IPS-11a (cell line): ENCODE data around the gene CRTAP.
"Not testable (repeated sequence)": the region's sequence is repeated elsewhere in the genome, so short reads cannot be mapped to it uniquely, and the experiment has no call there.

Source experiments
- H3K4me3 ChIP-seq: one replicate; pipeline ENCODE4 v1.5.1; 2013; ENCODE audit warnings: low read depth, low read length, control low read depth

CRTAP gene

DNA sequence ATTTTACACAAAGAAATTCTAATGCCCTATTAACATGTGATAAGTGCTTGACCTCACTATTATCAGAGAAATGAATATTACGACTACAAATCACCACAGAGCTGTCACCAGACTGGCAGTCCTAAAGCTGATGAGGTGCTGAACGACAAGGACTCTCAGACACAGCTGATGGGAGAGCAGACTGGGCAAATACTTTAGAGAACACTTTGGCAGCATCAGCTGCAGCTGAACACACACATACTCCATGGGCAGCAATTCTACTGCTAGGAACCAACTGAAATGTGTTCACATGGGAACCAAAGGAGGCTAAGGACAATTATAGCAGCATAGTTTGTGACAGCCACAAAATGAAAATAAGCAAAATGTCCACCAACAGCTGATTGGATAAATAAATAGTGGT, 59.3 kb downstream of the CRTAP start:
- H3K4me3 ChIP-seq: no peak overlapping the region

DNA sequence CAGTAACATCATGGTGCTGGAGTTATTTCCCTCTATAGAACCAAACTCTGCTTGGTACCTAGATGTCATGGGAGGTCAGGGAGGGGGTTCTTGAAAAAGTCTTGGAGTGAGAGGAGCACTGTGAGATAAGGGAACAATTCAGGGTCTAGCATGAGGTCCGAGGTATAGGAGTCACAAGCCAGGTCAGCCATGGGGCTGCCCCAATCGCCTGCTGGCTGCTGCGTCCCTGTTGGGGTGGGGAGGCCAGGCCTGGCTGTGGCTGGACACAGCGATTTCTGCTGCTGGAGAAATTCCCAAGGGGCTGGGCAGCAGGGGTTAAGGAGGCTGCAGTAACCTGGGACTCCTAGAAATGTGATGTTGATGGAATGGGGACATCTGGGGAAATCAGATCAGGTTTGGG, 59.9 kb downstream of the CRTAP start:
- H3K4me3 ChIP-seq: no peak overlapping the region

GRCh38 chr3:33174095-33174494, 60.3 kb downstream of the CRTAP start:
- no peak overlapping the region for H3K4me3 ChIP-seq

GRCh38 chr3:33174711-33175414, 61.0 kb downstream of the CRTAP start:
- H3K4me3 ChIP-seq: no peak overlapping the region

- H3K4me3 ChIP-seq: no peak overlapping the region
Observed at GRCh38 chr3:33179132-33179531, 65.3 kb downstream of the CRTAP start.

DNA sequence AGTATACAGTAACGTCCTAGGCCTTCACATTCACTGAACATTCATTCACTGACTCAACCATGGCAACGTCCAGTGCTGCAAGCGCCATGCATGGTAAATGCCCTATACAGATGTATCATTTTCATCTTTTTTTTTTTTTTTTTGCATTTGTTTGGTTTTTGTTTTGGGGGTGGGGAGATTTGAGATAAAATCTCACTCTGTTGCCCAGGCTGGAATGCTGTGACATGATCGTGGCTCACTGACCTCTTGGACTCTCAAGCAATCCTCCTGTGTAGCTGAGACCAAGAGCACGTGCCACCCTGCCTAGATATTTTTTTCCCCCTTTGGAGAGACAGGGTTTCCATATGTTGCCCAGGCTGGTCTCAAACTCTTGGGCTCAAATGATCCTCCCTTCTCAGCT, 67.4 kb downstream of the CRTAP start:
- H3K4me3 ChIP-seq: no peak overlapping the region

- H3K4me3 ChIP-seq: not testable (repeated sequence)
Observed at GRCh38 chr3:33181641-33182040, 67.8 kb downstream of the CRTAP start.

DNA sequence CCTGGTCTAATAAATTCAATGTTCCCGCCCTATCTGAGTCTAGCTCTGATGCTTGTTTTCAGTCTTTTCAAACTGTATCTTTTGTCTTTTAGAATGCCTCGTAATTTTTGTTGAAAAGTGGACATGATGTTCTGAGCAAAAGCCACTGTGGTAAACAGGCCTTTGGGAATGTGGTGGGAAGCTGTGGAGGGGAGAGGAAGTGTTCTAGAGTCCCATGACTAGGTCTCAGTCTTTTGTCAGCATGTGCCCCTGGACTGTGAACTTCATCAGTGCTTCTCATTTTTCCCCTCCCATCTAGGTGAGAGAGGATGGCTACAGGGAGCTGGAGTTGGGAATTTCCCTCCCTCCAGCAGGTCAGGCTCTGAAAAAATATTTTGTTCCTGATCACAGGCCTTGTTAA, 71.0 kb downstream of the CRTAP start:
- H3K4me3 ChIP-seq: no peak overlapping the region

GRCh38 chr3:33186524-33187367, 72.9 kb downstream of the CRTAP start:
- H3K4me3 ChIP-seq: no peak overlapping the region

- H3K4me3 ChIP-seq: no peak overlapping the region
Observed at GRCh38 chr3:33187368-33187634, 73.5 kb downstream of the CRTAP start.

DNA sequence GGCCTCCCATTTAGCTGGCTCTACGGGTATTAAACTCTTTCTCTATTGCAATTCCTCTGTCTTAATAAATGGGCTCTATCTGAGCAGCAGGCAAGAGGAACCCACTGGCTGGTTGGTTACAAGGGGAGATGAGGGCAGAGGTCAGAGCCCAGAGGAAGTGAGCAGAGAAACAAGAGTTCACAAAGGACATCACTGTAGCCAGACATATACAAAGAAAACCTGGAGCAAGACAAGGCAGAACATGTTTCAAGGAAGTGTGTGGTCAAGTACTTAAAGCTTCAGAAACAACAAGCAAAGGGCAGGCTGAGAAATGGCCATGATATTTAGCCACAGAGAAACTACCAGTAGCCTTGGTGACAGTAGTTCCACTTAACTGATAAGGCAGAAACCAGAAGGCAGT, 80.5 kb downstream of the CRTAP start:
- no peak overlapping the region for H3K4me3 ChIP-seq

- H3K4me3 ChIP-seq: no peak overlapping the region
Observed at GRCh38 chr3:33196538-33196937, 82.7 kb downstream of the CRTAP start.
